GM21526 (cell line): Measurements from ENCODE around the gene MOSMO.
"Not testable (repeated sequence)": the region's sequence is repeated elsewhere in the genome, so short reads cannot be mapped to it uniquely, and the experiment has no call there.

Source experiments
- ATAC-seq: cut with Tn5 transposase; IDR thresholded peaks from one replicate; pipeline ENCODE4 v1.9.1; 2021; ENCODE audit warnings: moderate library complexity; ENCODE audit not compliant: unreplicated experiment, low FRiP score

Gene MOSMO

DNA sequence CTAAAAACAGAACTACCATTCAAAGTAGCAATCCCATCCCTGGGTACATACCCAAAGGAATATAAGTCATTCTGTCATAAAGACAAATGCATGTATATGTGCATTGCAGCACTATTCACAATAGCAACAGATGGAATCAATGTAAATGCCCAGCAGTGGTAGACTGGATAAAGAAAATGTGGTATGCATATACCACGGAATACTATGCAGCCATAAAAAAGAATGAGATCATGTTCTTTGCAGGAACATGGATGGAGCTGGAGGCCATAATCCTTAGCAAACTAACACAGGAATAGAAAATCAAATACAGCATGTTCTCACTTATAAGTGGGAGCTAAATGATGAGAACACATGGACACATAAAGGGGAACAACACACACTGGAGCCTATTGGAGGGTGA is 120.6 kb downstream of the MOSMO start:
- not testable (repeated sequence) for ATAC-seq

DNA sequence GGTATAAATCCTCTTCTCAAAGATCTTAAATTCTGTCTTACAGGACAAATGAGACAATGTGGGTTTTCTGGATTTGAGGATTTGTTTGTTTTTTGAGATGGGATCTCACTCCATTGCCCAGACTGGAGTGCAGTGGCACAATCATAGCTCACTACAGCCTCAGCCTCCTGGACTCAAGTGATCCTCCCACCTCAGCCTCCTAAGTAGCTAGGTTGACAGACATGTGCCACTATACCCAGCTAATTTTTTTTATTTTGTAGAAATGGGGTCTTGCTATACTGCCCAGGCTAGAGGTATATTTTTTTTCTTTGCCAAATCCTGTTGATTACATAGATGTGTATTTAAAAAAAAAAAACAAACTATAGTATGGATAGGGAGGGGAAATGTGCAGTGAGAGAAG is 122.6 kb downstream of the MOSMO start:
- no peak for ATAC-seq

DNA sequence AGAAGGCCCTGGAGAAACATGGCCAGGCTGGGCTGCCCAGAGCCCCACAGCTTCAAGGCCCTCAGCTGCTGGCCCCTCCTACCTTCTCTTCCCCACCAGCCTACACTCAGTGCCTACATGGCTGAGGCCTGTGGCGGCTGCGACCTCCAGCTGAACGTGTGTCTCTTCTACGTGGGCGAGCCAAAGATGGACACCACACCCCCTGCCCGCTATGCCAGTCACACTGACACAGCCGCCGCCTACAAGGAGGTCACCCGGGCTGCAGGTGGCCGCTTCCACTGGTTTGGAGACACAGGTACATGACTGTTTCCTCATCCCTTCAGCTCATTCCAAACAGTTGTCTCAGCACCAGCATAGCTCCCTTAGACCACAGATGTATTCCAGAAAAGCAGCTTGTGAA is 124.9 kb downstream of the MOSMO start:
- ATAC-seq: no peak
